Activated T-helper 2 cell treated with anti-CD3 and anti-CD28 coated beads, Interferon-gamma antibody, Interleukin-2, Interleukin-4, amounts not matched to agents 10 μg/mL and 5 μg/mL and 100 μg/mL, durations not matched to agents 14 hours and 24 hours and 36 hours (primary cell): ENCODE measurements around the gene ATAD3A. TPM values are rescaled to one million over a fixed set of nuclear protein-coding genes. Genes with fewer than 3 reads are reported as not detected.
"Not testable (repeated sequence)": the region's sequence is repeated elsewhere in the genome, so short reads cannot be mapped to it uniquely, and the experiment has no call there.

Experiments
- DNase-seq: peaks from one replicate; pipeline ENCODE4 v3.0.0; 2021; ENCODE audit warnings: low spot score
- H3K27ac Mint-ChIP-seq: one replicate; pipeline ENCODE4 v1.8.0; 2021; ENCODE audit warnings: mixed read lengths
- H3K27me3 Mint-ChIP-seq: one replicate; pipeline ENCODE4 v1.8.0; 2021; ENCODE audit warnings: low read depth, mixed read lengths
- H3K36me3 Mint-ChIP-seq: one replicate; pipeline ENCODE4 v1.8.0; 2021; ENCODE audit warnings: low read depth, mixed read lengths
- H3K4me1 Mint-ChIP-seq: one replicate; pipeline ENCODE4 v1.8.0; 2021; ENCODE audit warnings: low read depth, mixed read lengths
- H3K4me3 Mint-ChIP-seq: one replicate; pipeline ENCODE4 v1.8.0; 2021; ENCODE audit warnings: low read depth, mild to moderate bottlenecking, moderate library complexity, mixed read lengths
- H3K9me3 Mint-ChIP-seq: one replicate; pipeline ENCODE4 v1.8.0; 2021; ENCODE audit warnings: mixed read lengths
- intact Hi-C: fragments of 100-400 bp; cut with micrococcal nuclease; formaldehyde crosslinking; loops from one replicate; pipeline ENCODE4 v1.15.1; 2023
- total RNA-seq: library from RNA; stranded (reverse); gene quantifications from 2 replicates; pipeline ENCODE4 v1.2.3, GENCODE V29; 2022

Gene ATAD3A
- total RNA-seq, 1 donor from 2014 or later: 78.5 TPM

GRCh38 chr1:1480488-1480867 lies 31.5 kb upstream of the ATAD3A start:
- H3K36me3 Mint-ChIP-seq: peaks cover 46% of the 10 kb centered on the region
- H3K9me3 Mint-ChIP-seq, DNase-seq, H3K4me1 Mint-ChIP-seq, H3K27ac Mint-ChIP-seq, H3K27me3 Mint-ChIP-seq, intact Hi-C loops, H3K4me3 Mint-ChIP-seq: not testable (repeated sequence)

GRCh38 chr1:1481811-1482210 lies 30.2 kb upstream of the ATAD3A start:
- DNase-seq, H3K4me3 Mint-ChIP-seq, H3K27me3 Mint-ChIP-seq, intact Hi-C loops, H3K9me3 Mint-ChIP-seq, H3K27ac Mint-ChIP-seq, H3K4me1 Mint-ChIP-seq: not testable (repeated sequence)
- peaks cover 41% of the 10 kb centered on the region for H3K36me3 Mint-ChIP-seq

- DNase-seq: no peak
- intact Hi-C loops: no loop called here
- Mint-ChIP-seq H3K36me3 (peaks cover 38% of the 10 kb centered on the region), H3K4me3 (no peak overlapping the region), H3K27ac (no peak overlapping the region), H3K9me3 (no peaks in the 10 kb centered on the region), H3K27me3 (no peaks in the 10 kb centered on the region), H3K4me1 (peaks cover 1% of the 10 kb centered on the region)
These were observed 29.1 kb upstream of the ATAD3A start for GRCh38 chr1:1482856-1483255.

- H3K4me1 Mint-ChIP-seq: peaks cover 1% of the 10 kb centered on the region
- DNase-seq: no peak
- peaks cover 42% of the 10 kb centered on the region for H3K36me3 Mint-ChIP-seq
- no peaks in the 10 kb centered on the region for H3K9me3 Mint-ChIP-seq
- H3K4me3 Mint-ChIP-seq: no peak overlapping the region
- intact Hi-C loops: no loop called here
- H3K27me3 Mint-ChIP-seq: no peaks in the 10 kb centered on the region
- no peak overlapping the region for H3K27ac Mint-ChIP-seq
These were observed 28.2 kb upstream of the ATAD3A start for GRCh38 chr1:1483714-1484113.

GRCh38 chr1:1484976-1485750 lies 26.8 kb upstream of the ATAD3A start:
- peaks cover 44% of the 10 kb centered on the region for H3K36me3 Mint-ChIP-seq
- H3K27ac Mint-ChIP-seq, H3K4me1 Mint-ChIP-seq, H3K4me3 Mint-ChIP-seq, intact Hi-C loops, DNase-seq, H3K27me3 Mint-ChIP-seq, H3K9me3 Mint-ChIP-seq: not testable (repeated sequence)

- DNase-seq, H3K4me1 Mint-ChIP-seq, H3K4me3 Mint-ChIP-seq, intact Hi-C loops, H3K9me3 Mint-ChIP-seq, H3K27me3 Mint-ChIP-seq, H3K27ac Mint-ChIP-seq: not testable (repeated sequence)
- H3K36me3 Mint-ChIP-seq: peaks cover 44% of the 10 kb centered on the region
These were observed 26.1 kb upstream of the ATAD3A start for GRCh38 chr1:1485755-1486317.

GRCh38 chr1:1487701-1488100 lies 24.3 kb upstream of the ATAD3A start:
- H3K9me3 Mint-ChIP-seq: no peaks in the 10 kb centered on the region
- intact Hi-C loops: no loop called here
- no peaks in the 10 kb centered on the region for H3K4me1 Mint-ChIP-seq
- peaks cover 57% of the 10 kb centered on the region for H3K36me3 Mint-ChIP-seq
- no peak overlapping the region for H3K4me3 Mint-ChIP-seq
- no peak overlapping the region for H3K27ac Mint-ChIP-seq
- no peak for DNase-seq
- H3K27me3 Mint-ChIP-seq: no peaks in the 10 kb centered on the region

GRCh38 chr1:1489231-1489630 lies 22.7 kb upstream of the ATAD3A start:
- Mint-ChIP-seq H3K36me3 (peaks cover 66% of the 10 kb centered on the region), H3K27ac (no peak overlapping the region), H3K27me3 (no peaks in the 10 kb centered on the region), H3K9me3 (peaks cover 9% of the 10 kb centered on the region), H3K4me1 (no peaks in the 10 kb centered on the region), H3K4me3 (no peak overlapping the region)
- intact Hi-C loops: no loop called here
- DNase-seq: no peak

- Mint-ChIP-seq H3K9me3 (peaks cover 9% of the 10 kb centered on the region), H3K27ac (no peak overlapping the region), H3K36me3 (peaks cover 62% of the 10 kb centered on the region)
These were observed 22.1 kb upstream of the ATAD3A start for GRCh38 chr1:1489861-1490260.

GRCh38 chr1:1490633-1491230 lies 21.2 kb upstream of the ATAD3A start:
- Mint-ChIP-seq H3K27me3 (no peaks in the 10 kb centered on the region), H3K4me1 (no peaks in the 10 kb centered on the region), H3K9me3 (peaks cover 9% of the 10 kb centered on the region), H3K27ac (no peak overlapping the region), H3K4me3 (no peak overlapping the region), H3K36me3 (peaks cover 65% of the 10 kb centered on the region)
- intact Hi-C loops: no loop called here
- DNase-seq: no peak

More at GRCh38 chr1:1489861-1490260, 22.1 kb upstream of the ATAD3A start:
- intact Hi-C loops: no loop called here
- no peaks in the 10 kb centered on the region for H3K27me3 Mint-ChIP-seq
- H3K4me3 Mint-ChIP-seq: no peak overlapping the region
- H3K4me1 Mint-ChIP-seq: no peaks in the 10 kb centered on the region
- DNase-seq: no peak

GRCh38 chr1:1491601-1492000 lies 20.4 kb upstream of the ATAD3A start:
- no peaks in the 10 kb centered on the region for H3K4me1 Mint-ChIP-seq
- no peak for DNase-seq
- intact Hi-C loops: no loop called here
- peaks cover 9% of the 10 kb centered on the region for H3K9me3 Mint-ChIP-seq
- H3K27me3 Mint-ChIP-seq: no peaks in the 10 kb centered on the region
- no peak overlapping the region for H3K27ac Mint-ChIP-seq
- no peak overlapping the region for H3K4me3 Mint-ChIP-seq
- peaks cover 65% of the 10 kb centered on the region for H3K36me3 Mint-ChIP-seq

GRCh38 chr1:1494311-1494710 lies 17.7 kb upstream of the ATAD3A start:
- H3K4me3 Mint-ChIP-seq, H3K9me3 Mint-ChIP-seq, H3K27me3 Mint-ChIP-seq, DNase-seq, H3K27ac Mint-ChIP-seq, H3K4me1 Mint-ChIP-seq, intact Hi-C loops: not testable (repeated sequence)
- peaks cover 49% of the 10 kb centered on the region for H3K36me3 Mint-ChIP-seq

GRCh38 chr1:1495461-1495975 lies 16.4 kb upstream of the ATAD3A start:
- H3K4me3 Mint-ChIP-seq, H3K4me1 Mint-ChIP-seq, H3K27ac Mint-ChIP-seq, H3K27me3 Mint-ChIP-seq, DNase-seq, H3K9me3 Mint-ChIP-seq, intact Hi-C loops: not testable (repeated sequence)
- peaks cover 37% of the 10 kb centered on the region for H3K36me3 Mint-ChIP-seq
